ENCODE measurements around the gene SPDYE9.
"Not testable (repeated sequence)": the region's sequence is repeated elsewhere in the genome, so short reads cannot be mapped to it uniquely, and the experiment has no call there.

SPDYE9 gene, protein sequence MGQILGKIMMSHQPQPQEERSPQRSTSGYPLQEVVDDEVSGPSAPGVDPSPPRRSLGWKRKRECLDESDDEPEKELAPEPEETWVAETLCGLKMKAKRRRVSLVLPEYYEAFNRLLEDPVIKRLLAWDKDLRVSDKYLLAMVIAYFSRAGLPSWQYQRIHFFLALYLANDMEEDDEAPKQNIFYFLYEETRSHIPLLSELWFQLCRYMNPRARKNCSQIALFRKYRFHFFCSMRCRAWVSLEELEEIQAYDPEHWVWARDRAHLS

DNA sequence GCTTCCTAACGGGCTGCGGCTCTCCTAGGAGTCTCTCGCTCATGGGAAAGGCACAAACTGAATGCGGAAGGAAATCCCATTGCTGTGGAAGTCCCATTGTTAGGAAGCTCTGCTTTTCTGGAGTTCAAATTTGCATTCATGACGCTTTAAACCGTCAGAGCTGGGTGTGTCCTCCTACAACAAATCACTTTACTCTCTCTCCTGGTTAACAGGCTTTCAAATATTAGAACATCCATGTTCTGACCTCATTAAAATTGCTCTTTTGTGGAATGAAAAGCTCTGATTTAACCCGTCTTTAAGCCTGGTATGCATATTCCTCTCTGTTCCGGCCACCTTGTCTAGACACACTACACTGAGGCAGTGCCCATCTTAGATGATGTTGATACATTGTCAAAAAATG lies at the start of gene SPDYE9:
SPDYE9 (minus strand) TSS at position 101 of the 400 bp plus-strand sequence. CDS start 1,800 bp downstream, outside the sequence.
- not testable (repeated sequence) for DNase-seq

DNA sequence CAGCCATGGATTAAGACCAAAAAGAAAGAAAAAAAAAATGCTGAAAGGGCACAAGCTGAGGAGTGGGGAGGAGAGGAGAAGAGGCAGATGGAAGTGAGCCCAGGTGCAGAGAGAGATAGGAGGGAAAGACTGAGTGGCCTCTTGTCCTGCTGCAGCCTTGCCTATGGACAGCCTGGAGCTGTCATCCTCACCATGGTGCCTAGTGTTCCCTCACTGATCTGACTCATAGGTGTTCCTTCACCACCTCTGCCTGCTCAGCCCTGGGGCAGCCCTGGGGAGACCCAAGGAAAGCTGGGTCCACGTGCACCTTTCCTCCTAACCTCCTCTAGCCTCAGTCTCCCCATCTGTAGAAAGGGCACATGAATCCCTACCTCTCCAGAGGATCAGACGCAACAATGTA lies 49.0 kb upstream of the SPDYE9 start:
- not testable (repeated sequence) for DNase-seq

DNA sequence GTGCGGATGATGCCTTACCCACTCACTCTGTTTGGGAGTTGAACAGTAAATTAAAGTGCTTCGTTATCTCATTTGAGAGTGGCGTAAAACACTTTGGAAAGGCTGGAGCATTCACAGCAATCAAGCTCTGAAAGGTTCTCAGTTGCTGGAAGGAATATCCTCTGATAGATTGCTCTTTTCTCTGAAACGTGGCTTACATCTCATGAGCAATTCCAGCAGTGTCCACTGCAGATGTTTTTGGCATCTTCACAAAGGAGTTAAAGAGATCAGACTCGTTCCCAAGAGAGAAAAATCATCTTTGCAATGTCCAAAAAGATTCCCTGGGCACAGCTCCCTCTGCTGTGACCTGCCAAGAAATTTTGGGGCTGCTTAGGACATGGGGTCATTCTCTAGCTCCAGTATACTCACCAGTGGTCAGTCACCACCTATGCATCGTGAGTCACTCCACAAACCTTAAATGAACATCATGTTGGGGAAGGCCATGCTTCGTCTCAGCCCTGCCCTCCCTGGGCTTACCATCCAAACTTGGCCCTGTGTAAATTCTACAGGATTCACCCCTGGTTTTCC lies 46.9 kb upstream of the SPDYE9 start:
- DNase-seq, result not testable (repeated sequence)

DNA sequence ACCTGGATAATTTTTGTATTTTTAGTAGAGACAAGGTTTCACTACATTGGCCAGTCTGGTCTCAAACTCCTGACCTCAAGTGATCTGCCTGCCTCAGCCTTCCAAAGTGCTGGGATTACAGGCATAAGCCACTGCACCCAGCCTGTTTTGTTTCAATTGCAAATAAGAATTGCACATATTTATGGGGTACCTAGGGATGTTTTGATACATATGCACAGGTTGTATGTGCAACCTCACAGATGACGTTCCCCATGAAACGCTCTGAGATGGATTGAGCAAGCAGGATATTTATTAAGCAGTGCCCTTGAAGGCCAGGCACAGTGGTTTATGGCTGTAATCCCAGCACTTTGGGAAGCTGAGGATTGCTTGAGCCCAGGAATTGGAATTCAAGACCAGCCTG lies 44.8 kb upstream of the SPDYE9 start:
- DNase-seq, result not testable (repeated sequence)

DNA sequence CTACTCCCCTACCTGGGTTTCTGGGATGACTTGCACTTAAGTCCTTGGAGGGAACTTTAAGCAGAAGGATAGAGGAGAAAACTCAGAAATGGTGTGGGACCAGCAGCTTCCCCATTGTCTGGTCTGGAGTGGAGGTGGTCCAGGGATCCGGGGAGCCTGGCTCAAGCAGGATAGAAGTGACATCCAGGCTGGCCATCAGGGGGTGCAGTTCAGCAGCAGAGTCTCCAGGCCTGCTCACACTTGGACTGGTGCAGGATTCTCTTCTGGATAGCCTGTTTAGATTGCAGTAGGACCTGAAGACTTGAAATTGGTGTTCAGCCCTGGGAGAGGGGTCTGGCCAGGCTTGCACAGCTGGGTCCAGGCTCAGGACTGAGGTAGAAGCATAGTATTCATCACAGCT lies 38.3 kb upstream of the SPDYE9 start:
- DNase-seq, result not testable (repeated sequence)

DNA sequence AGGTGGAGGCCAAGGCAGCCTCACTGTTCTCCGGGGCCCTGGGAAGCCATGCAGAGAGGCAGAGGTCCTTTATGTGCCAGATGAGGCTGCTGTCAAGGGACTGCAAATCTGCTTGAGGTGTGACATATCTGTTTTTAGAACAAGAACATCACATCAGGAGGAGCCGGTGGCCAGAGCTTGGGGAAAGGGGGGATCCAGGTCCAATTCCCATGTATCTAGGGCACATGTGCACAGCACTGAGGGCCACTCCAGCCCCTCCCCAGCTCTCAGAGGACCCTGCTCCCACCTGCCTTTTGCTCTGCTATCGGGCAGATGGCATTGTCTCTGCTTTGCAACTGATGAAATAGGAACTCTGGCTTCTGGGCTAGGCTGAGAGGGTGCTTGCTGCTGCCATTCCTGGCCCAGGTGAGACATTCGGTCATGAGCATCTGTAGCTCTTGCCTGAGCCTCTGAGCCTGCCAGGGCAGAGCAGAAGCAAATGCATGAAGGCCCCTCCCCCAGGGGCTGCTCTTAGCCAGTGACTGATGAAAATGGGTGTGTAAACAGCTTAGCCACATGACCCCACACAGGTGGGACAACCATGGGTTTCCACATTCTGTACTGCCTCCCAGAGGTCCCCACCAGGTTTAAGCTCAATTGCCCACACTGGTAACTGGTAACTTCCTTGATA lies 37.1 kb upstream of the SPDYE9 start:
- DNase-seq, result not testable (repeated sequence)

DNA sequence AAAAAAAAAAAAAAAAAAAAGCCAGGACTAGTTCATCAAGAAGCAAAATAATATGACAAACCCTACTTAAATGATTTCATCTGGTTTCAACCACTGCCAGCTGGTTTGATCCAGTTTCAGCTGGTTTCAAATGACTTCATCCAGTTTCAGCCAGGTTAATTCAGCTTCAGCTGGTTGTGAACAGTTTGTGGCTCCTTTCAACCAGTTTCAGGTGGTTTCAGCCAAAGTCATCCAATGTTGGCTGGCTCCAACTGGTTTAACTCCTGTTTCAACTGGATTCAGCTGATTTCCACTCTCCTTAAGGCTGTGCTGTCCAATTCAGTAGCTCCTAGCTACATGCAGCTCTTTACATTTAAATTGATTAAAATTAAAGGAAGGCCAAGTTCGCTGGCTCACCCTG lies 32.3 kb upstream of the SPDYE9 start:
- DNase-seq, result not testable (repeated sequence)

DNA sequence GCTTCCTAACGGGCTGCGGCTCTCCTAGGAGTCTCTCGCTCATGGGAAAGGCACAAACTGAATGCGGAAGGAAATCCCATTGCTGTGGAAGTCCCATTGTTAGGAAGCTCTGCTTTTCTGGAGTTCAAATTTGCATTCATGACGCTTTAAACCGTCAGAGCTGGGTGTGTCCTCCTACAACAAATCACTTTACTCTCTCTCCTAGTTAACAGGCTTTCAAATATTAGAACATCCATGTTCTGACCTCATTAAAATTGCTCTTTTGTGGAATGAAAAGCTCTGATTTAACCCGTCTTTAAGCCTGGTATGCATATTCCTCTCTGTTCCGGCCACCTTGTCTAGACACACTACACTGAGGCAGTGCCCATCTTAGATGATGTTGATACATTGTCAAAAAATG lies 28.0 kb downstream of the SPDYE9 start, which contains the start of gene SPDYE11:
SPDYE11 (minus strand) TSS at position 101 of the 400 bp plus-strand sequence. CDS start 1,800 bp downstream, outside the sequence.
- not testable (repeated sequence) for DNase-seq

DNA sequence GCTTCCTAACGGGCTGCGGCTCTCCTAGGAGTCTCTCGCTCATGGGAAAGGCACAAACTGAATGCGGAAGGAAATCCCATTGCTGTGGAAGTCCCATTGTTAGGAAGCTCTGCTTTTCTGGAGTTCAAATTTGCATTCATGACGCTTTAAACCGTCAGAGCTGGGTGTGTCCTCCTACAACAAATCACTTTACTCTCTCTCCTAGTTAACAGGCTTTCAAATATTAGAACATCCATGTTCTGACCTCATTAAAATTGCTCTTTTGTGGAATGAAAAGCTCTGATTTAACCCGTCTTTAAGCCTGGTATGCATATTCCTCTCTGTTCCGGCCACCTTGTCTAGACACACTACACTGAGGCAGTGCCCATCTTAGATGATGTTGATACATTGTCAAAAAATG lies 56.2 kb downstream of the SPDYE9 start, which contains the start of gene SPDYE8:
SPDYE8 (minus strand) TSS at position 101 of the 400 bp plus-strand sequence. CDS start 1,800 bp downstream, outside the sequence.
- DNase-seq, result not testable (repeated sequence)

All from NCI-H1694 treated with DMSO at 0.1 percent for 48 hours (cell line).